Neural crest cell (in vitro differentiated cells): ENCODE data around the gene KLKB1. TPM values are rescaled to one million over a fixed set of nuclear protein-coding genes. Genes with fewer than 3 reads are reported as not detected.

Experiments used
- DNase-seq: peaks from one replicate; pipeline ENCODE4 v3.0.0; 2021; ENCODE audit warnings: low read depth, mixed read lengths, low spot score
- H3K27ac Mint-ChIP-seq: one replicate; pipeline ENCODE4 v1.8.0; 2021; ENCODE audit warnings: mild to moderate bottlenecking, mixed read lengths; ENCODE audit not compliant: unreplicated experiment
- H3K27me3 Mint-ChIP-seq: 2 replicates; pipeline ENCODE4 v1.8.0; 2021; ENCODE audit warnings: low read depth, mild to moderate bottlenecking, mixed read lengths
- H3K36me3 Mint-ChIP-seq: 2 replicates; pipeline ENCODE4 v1.8.0; 2021; ENCODE audit warnings: low read depth, mild to moderate bottlenecking, mixed read lengths
- H3K4me1 Mint-ChIP-seq: 2 replicates; pipeline ENCODE4 v1.8.0; 2021; ENCODE audit warnings: mixed read lengths
- H3K4me3 Mint-ChIP-seq: one replicate; pipeline ENCODE4 v1.8.0; 2021; ENCODE audit warnings: mild to moderate bottlenecking, mixed read lengths
- H3K9me3 Mint-ChIP-seq: 2 replicates; pipeline ENCODE4 v1.8.0; 2021; ENCODE audit warnings: mixed read lengths
- CTCF ChIP-seq: fragments of 200-600 bp; sonication (generic); conservative IDR thresholded peaks from 2 replicates; pipeline ENCODE4 v1.5.0; 2021; ENCODE audit warnings: antibody characterized with exemption, mild to moderate bottlenecking
- total RNA-seq: library from RNA; stranded (reverse); gene quantifications from 2 replicates; pipeline ENCODE4 v1.2.1, GENCODE V29; 2021

Gene KLKB1
- total RNA-seq, 1 donor from 2014 or later, result 0.49 TPM

GRCh38 chr4:186226521-186227189 is 652 bp upstream of the KLKB1 start:
- no peaks in the 10 kb centered on the region for H3K4me1 Mint-ChIP-seq
- no peak overlapping the region for H3K27ac Mint-ChIP-seq
- no peak overlapping the region for H3K4me3 Mint-ChIP-seq
- peaks cover 14% of the 10 kb centered on the region for H3K9me3 Mint-ChIP-seq
- H3K27me3 Mint-ChIP-seq, result no peaks in the 10 kb centered on the region
- no peak for TF ChIP-seq CTCF
- peaks cover 19% of the 10 kb centered on the region for H3K36me3 Mint-ChIP-seq
- no peak for DNase-seq

- Mint-ChIP-seq H3K27ac (no peak overlapping the region), H3K27me3 (no peaks in the 10 kb centered on the region), H3K9me3 (peaks cover 14% of the 10 kb centered on the region), H3K4me3 (no peak overlapping the region), H3K36me3 (peaks cover 18% of the 10 kb centered on the region), H3K4me1 (no peaks in the 10 kb centered on the region)
- no peak for TF ChIP-seq CTCF
- no peak for DNase-seq
These were observed 622 bp downstream of the KLKB1 start for GRCh38 chr4:186227744-186228513.

- TF ChIP-seq CTCF, result no peak
- H3K4me1 Mint-ChIP-seq, result no peaks in the 10 kb centered on the region
These were observed 1.2 kb downstream of the KLKB1 start for GRCh38 chr4:186228514-186228894.

GRCh38 chr4:186234367-186234766 is 7.1 kb downstream of the KLKB1 start:
- no peaks in the 10 kb centered on the region for H3K4me1 Mint-ChIP-seq
- no peak overlapping the region for H3K27ac Mint-ChIP-seq
- H3K9me3 Mint-ChIP-seq, result peaks cover 2% of the 10 kb centered on the region
- no peaks in the 10 kb centered on the region for H3K36me3 Mint-ChIP-seq
- DNase-seq, result no peak
- no peak overlapping the region for H3K4me3 Mint-ChIP-seq
- no peaks in the 10 kb centered on the region for H3K27me3 Mint-ChIP-seq
- no peak for TF ChIP-seq CTCF

More at GRCh38 chr4:186228514-186228894, 1.2 kb downstream of the KLKB1 start:
- no peak overlapping the region for H3K27ac Mint-ChIP-seq
- peaks cover 11% of the 10 kb centered on the region for H3K9me3 Mint-ChIP-seq
- H3K4me3 Mint-ChIP-seq, result no peak overlapping the region
- H3K27me3 Mint-ChIP-seq, result no peaks in the 10 kb centered on the region
- H3K36me3 Mint-ChIP-seq, result peaks cover 13% of the 10 kb centered on the region
- DNase-seq, result no peak

GRCh38 chr4:186236126-186236525 is 8.8 kb downstream of the KLKB1 start:
- H3K36me3 Mint-ChIP-seq, result no peaks in the 10 kb centered on the region
- no peak overlapping the region for H3K27ac Mint-ChIP-seq
- no peak overlapping the region for H3K4me3 Mint-ChIP-seq
- no peak for TF ChIP-seq CTCF
- H3K4me1 Mint-ChIP-seq, result no peaks in the 10 kb centered on the region
- no peaks in the 10 kb centered on the region for H3K27me3 Mint-ChIP-seq
- DNase-seq, result no peak
- peaks cover 2% of the 10 kb centered on the region for H3K9me3 Mint-ChIP-seq
